ENCODE data around the gene KLHDC7B.

DNA sequence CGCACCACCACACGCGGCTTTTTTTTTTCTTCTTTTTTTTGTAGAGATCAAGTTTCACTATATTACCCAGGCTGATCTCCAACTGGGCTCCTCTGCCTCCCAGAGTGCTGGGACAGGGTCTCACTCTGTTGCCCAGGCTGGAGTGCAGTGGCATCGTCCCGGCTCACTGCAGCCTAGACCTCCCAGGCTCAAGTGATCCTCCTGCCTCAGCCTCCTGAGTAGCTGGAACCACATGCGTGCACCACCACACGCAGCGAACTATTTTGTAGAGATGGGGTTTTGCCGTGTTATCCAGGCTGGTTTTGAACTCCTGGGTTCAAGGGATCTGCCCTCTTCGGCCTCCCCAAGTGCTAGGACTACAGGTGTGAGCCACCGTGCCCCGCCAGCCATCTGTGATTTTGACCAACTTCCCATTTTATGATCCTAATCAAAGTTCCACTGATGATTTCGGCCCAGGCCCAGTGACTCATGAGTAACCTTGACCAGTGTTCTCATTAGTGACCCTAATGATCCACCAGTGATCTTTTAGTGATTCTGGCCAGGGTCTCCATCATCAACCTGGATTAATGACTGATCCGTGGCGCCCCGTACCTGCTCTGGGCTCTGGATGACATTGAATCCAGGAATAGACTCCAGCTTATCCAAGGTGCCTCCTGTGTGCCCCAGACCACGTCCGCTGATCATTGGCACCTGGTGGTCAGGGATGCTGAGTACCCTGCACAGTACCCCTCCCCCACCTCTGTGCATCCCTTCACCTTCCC is 17.6 kb upstream of the KLHDC7B start:
- TF ChIP-seq NR2F1 (CRISPR knock-in tag; IDR thresholded peaks at IDR 0.05) (no peak), SMYD3 (CRISPR knock-in tag; IDR thresholded peaks at IDR 0.05) (no peak), ERF (CRISPR knock-in tag; IDR thresholded peaks at IDR 0.05) (no peak), NR2C2 (CRISPR knock-in tag; IDR thresholded peaks at IDR 0.05; ENCODE audit: borderline replicate concordance) (no peak)
- TF ChIP-seq, protein P1, sequence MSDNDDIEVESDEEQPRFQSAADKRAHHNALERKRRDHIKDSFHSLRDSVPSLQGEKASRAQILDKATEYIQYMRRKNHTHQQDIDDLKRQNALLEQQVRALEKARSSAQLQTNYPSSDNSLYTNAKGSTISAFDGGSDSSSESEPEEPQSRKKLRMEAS (IDR thresholded peaks at IDR 0.05), result no peak
- TF ChIP-seq, protein P2, sequence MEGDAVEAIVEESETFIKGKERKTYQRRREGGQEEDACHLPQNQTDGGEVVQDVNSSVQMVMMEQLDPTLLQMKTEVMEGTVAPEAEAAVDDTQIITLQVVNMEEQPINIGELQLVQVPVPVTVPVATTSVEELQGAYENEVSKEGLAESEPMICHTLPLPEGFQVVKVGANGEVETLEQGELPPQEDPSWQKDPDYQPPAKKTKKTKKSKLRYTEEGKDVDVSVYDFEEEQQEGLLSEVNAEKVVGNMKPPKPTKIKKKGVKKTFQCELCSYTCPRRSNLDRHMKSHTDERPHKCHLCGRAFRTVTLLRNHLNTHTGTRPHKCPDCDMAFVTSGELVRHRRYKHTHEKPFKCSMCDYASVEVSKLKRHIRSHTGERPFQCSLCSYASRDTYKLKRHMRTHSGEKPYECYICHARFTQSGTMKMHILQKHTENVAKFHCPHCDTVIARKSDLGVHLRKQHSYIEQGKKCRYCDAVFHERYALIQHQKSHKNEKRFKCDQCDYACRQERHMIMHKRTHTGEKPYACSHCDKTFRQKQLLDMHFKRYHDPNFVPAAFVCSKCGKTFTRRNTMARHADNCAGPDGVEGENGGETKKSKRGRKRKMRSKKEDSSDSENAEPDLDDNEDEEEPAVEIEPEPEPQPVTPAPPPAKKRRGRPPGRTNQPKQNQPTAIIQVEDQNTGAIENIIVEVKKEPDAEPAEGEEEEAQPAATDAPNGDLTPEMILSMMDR (CRISPR knock-in tag; IDR thresholded peaks at IDR 0.05), result no peak
